ENCODE measurements around the gene USP5.

DNA sequence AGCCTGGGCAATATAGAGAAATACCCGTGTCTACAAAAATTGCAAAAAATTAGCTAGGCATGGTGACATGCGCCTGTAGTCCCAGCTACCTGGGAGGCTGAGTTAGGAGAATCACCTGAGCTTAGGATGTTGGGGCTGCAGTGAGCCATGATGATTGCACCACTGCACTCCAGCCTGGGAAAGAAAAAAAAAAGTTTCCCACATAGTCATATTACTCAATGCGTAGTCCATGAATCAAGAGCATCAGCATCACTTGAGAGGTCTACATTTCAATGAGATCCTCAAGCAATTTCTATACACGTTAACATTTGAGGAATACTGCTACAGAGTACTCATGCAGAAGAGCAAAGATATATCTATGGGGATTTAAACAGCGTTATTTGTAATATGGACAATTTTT lies 47.5 kb downstream of the USP5 start:
- TF ChIP-seq, protein P1, sequence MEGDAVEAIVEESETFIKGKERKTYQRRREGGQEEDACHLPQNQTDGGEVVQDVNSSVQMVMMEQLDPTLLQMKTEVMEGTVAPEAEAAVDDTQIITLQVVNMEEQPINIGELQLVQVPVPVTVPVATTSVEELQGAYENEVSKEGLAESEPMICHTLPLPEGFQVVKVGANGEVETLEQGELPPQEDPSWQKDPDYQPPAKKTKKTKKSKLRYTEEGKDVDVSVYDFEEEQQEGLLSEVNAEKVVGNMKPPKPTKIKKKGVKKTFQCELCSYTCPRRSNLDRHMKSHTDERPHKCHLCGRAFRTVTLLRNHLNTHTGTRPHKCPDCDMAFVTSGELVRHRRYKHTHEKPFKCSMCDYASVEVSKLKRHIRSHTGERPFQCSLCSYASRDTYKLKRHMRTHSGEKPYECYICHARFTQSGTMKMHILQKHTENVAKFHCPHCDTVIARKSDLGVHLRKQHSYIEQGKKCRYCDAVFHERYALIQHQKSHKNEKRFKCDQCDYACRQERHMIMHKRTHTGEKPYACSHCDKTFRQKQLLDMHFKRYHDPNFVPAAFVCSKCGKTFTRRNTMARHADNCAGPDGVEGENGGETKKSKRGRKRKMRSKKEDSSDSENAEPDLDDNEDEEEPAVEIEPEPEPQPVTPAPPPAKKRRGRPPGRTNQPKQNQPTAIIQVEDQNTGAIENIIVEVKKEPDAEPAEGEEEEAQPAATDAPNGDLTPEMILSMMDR (optimal IDR thresholded peaks at IDR 0.05 in 1 of 3, IDR thresholded peaks at IDR 0.05 in 1 of 3, conservative IDR thresholded peaks at IDR 0.05 in 1 of 3; ENCODE audit: extremely low read depth in 1 of 3, insufficient read depth in 2 of 3, low read length in 3 of 3) = no peak
- no peak for TF ChIP-seq EZH2 (IDR thresholded peaks at IDR 0.05; ENCODE audit: low read length)
